ENCODE data around the gene ZNF184.

The ZNF184 gene

GRCh38 chr6:27452496-27452897, 20.4 kb downstream of the ZNF184 start:
- TF ChIP-seq EZH2 (IDR thresholded peaks at IDR 0.05; ENCODE audit: borderline replicate concordance, low read length) (no peak), CTCF (IDR thresholded peaks at IDR 0.05; ENCODE audit: low read length) (no peak)
- Histone ChIP-seq H2AFZ (ENCODE audit: low read length) (no peak overlapping the region), H3K9ac (ENCODE audit: low read length) (no peak overlapping the region), H3K9me2 (ENCODE audit: low read depth, low read length) (no peaks in the 10 kb centered on the region), H3K27ac (ENCODE audit: low read depth, low read length, poor library complexity, severe bottlenecking) (no peak overlapping the region), H3K4me1 (ENCODE audit: insufficient read depth, low read length, severe bottlenecking) (no peaks in the 10 kb centered on the region), H3F3A (ENCODE audit: insufficient read depth, low read length) (no peaks in the 10 kb centered on the region), H3K36me3 (ENCODE audit: insufficient read depth, low read length) (peaks cover 81% of the 10 kb centered on the region), H3K79me2 (ENCODE audit: insufficient read depth, low read length) (no peaks in the 10 kb centered on the region), H3K4me3 (ENCODE audit: low read depth, low read length, poor library complexity, severe bottlenecking) (no peak overlapping the region), H3K27me3 (ENCODE audit: insufficient read depth, low read length) (no peaks in the 10 kb centered on the region), H3K4me2 (ENCODE audit: low read length) (no peak overlapping the region), H4K20me1 (ENCODE audit: insufficient read depth, low read length) (no peaks in the 10 kb centered on the region), H3K9me3 (ENCODE audit: low read length) (peaks cover 97% of the 10 kb centered on the region)

GRCh38 chr6:27451660-27452390, 21.1 kb downstream of the ZNF184 start:
- H3K9me2 ChIP-seq (ENCODE audit: low read depth, low read length) = no peaks in the 10 kb centered on the region
- H3K27ac ChIP-seq (ENCODE audit: low read depth, low read length, poor library complexity, severe bottlenecking) = no peak overlapping the region
- TF ChIP-seq EZH2 (IDR thresholded peaks at IDR 0.05; ENCODE audit: borderline replicate concordance, low read length) = no peak
- no peak for TF ChIP-seq CTCF (IDR thresholded peaks at IDR 0.05; ENCODE audit: low read length)
- peaks cover 90% of the 10 kb centered on the region for H3K9me3 ChIP-seq (ENCODE audit: low read length)
- no peaks in the 10 kb centered on the region for H3K27me3 ChIP-seq (ENCODE audit: insufficient read depth, low read length)
- no peak overlapping the region for H3K4me2 ChIP-seq (ENCODE audit: low read length)
- peaks cover 74% of the 10 kb centered on the region for H3K36me3 ChIP-seq (ENCODE audit: insufficient read depth, low read length)
- no peaks in the 10 kb centered on the region for H3K79me2 ChIP-seq (ENCODE audit: insufficient read depth, low read length)
- H3K9ac ChIP-seq (ENCODE audit: low read length) = no peak overlapping the region
- H4K20me1 ChIP-seq (ENCODE audit: insufficient read depth, low read length) = no peaks in the 10 kb centered on the region
- no peak overlapping the region for H3K4me3 ChIP-seq (ENCODE audit: low read depth, low read length, poor library complexity, severe bottlenecking)
- no peaks in the 10 kb centered on the region for H3F3A ChIP-seq (ENCODE audit: insufficient read depth, low read length)
- H2AFZ ChIP-seq (ENCODE audit: low read length) = no peak overlapping the region
- H3K4me1 ChIP-seq (ENCODE audit: insufficient read depth, low read length, severe bottlenecking) = no peaks in the 10 kb centered on the region

DNA sequence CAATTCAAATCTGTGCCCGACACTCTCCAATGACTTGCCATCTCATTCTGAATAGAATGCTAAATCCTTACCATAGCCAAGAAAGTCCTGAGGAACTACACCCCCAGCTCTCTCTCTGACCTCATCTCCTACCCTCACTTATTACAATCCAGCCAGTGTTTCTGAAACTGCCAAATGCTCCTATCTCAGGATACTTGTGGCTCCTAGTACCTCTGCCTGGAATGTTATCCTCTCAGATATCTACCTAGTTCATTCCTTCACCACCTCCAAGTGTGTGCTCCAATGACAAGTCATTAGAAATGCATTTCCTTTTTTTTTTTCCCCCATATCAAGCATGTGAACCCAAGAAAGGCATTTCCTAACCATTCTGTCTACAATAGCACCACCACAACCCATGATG, 24.4 kb downstream of the ZNF184 start:
- Histone ChIP-seq H3F3A (ENCODE audit: insufficient read depth, low read length) (no peaks in the 10 kb centered on the region), H2AFZ (ENCODE audit: low read length) (no peak overlapping the region), H3K4me1 (ENCODE audit: insufficient read depth, low read length, severe bottlenecking) (no peaks in the 10 kb centered on the region), H3K36me3 (ENCODE audit: insufficient read depth, low read length) (peaks cover 41% of the 10 kb centered on the region), H3K4me2 (ENCODE audit: low read length) (no peak overlapping the region), H3K9me2 (ENCODE audit: low read depth, low read length) (no peaks in the 10 kb centered on the region), H3K79me2 (ENCODE audit: insufficient read depth, low read length) (no peaks in the 10 kb centered on the region), H4K20me1 (ENCODE audit: insufficient read depth, low read length) (no peaks in the 10 kb centered on the region), H3K9me3 (ENCODE audit: low read length) (peaks cover 65% of the 10 kb centered on the region), H3K9ac (ENCODE audit: low read length) (no peak overlapping the region), H3K4me3 (ENCODE audit: low read depth, low read length, poor library complexity, severe bottlenecking) (no peak overlapping the region), H3K27me3 (ENCODE audit: insufficient read depth, low read length) (no peaks in the 10 kb centered on the region), H3K27ac (ENCODE audit: low read depth, low read length, poor library complexity, severe bottlenecking) (no peak overlapping the region)
- TF ChIP-seq CTCF (IDR thresholded peaks at IDR 0.05; ENCODE audit: low read length) = no peak
- TF ChIP-seq EZH2 (IDR thresholded peaks at IDR 0.05; ENCODE audit: borderline replicate concordance, low read length) = no peak

Measured in OCI-LY1 (cell line).